Activated effector memory CD4-positive, alpha-beta T cell treated with Interleukin-2 at 50 U/mL for 16 hours (primary cell): ENCODE results near the gene RBM7.
A peak's percentile ranks its signal among the peaks of the same experiment; 100 is the strongest.

ENCODE experiments used
- DNase-seq: peaks from one replicate; pipeline ENCODE4 v3.0.0-alpha.2; 2020

The RBM7 gene, protein sequence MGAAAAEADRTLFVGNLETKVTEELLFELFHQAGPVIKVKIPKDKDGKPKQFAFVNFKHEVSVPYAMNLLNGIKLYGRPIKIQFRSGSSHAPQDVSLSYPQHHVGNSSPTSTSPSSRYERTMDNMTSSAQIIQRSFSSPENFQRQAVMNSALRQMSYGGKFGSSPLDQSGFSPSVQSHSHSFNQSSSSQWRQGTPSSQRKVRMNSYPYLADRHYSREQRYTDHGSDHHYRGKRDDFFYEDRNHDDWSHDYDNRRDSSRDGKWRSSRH

DNA sequence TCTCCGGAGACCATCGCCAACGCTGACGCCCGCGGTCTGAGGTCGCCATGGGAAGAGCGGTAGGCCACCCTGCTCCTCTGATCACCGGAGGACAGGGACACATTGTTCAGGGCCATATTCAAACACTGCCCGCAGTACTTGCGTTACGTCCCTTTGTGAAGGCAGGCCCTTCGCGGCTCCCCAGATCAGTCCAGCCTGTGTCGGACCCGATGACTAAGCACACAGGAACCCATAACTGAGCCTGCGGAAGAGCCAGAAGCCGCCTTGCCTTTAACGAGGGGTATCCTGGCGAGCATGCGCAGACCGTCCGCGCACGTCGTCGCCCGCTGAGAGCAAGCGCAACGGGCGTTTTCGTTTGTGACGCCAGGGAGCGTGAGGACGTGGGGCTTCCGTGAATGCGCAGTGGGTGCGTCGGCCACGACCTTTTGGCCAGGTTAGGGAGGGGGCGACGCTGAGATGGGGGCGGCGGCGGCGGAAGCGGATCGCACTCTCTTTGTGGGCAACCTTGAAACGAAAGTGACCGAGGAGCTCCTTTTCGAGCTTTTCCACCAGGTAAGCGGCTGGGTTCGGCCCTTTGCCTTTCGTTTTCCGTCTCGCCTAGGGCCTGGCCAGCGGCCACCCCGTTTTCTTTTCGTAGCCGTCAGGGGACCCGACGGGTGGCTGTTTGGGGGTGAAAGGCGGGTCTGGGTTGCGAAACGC is at the start of gene RBM7, which contains the start of gene C11orf71:
TSS of gene RBM7 (plus strand) at position 451 of the 699 bp plus-strand sequence. CDS start at position 457, 6 bp downstream.
TSS of gene C11orf71 (minus strand) at position 296 of the 699 bp plus-strand sequence. CDS start at position 116, 180 bp downstream.
- DNase-seq, result peak; percentile 97

DNA sequence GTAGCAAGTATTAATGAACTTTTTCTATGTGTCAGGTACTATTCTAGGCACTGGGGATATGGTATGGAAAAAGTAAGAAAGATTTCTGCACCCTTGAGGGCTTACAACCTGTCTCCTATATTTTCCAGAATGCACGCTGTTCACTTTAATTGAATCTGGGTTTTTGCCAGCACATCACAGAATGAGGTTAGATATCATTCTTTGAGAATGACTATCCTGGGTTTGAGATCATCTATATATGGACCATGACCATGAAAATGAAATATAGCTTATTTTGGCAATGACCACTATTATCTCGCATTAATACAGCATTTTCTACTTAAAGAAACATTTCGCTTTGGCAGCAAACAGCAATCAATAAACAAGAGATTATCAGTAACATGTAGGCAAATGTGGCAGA is 47.0 kb upstream of the RBM7 start:
- DNase-seq, result no peak

DNA sequence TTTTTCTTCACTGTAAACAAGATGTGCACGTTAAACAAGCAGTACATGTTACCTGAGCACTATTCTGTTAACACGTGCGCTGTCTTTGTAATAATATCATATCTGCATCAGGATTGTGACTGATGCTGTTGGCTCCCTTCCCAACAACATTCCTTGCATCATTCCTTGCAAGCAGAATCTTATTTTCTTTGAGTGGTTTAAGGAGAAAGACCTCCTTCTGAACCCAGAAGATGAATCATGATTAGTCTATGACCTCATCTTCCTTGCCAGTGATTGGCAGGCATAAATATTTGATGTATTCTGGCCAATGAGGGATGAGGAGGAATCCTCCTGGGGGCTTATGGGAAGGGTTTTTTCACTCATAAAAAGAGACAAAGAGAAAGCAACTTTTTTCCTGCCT is 46.4 kb upstream of the RBM7 start:
- no peak for DNase-seq

GRCh38 chr11:114358716-114359115 is 41.8 kb upstream of the RBM7 start:
- DNase-seq, result no peak

DNA sequence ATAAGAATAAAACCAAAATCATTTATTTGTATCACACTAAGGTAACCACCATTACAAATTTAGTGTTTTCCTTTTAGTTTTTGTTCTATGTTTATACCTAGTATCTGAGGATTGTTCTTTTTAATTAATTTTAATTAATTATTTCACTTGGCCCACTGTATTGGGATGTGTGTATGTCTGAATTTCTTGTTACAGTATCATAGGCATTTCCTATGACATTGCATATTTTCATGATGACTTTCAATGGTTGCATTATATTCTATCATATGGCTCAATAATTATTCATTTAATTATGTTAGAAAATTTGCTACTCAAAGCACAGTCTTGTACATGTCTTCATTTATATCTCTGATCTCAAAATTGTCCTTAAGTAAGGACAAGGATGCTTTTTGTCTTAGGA is 41.1 kb upstream of the RBM7 start:
- no peak for DNase-seq

- DNase-seq, result no peak
Observed at GRCh38 chr11:114362326-114362725, 38.1 kb upstream of the RBM7 start.

- no peak for DNase-seq
Observed at GRCh38 chr11:114362958-114363357, 37.5 kb upstream of the RBM7 start.

- DNase-seq, result no peak
Observed at GRCh38 chr11:114366331-114367243, 33.9 kb upstream of the RBM7 start.

- no peak for DNase-seq
Observed at GRCh38 chr11:114367244-114367957, 33.1 kb upstream of the RBM7 start.

DNA sequence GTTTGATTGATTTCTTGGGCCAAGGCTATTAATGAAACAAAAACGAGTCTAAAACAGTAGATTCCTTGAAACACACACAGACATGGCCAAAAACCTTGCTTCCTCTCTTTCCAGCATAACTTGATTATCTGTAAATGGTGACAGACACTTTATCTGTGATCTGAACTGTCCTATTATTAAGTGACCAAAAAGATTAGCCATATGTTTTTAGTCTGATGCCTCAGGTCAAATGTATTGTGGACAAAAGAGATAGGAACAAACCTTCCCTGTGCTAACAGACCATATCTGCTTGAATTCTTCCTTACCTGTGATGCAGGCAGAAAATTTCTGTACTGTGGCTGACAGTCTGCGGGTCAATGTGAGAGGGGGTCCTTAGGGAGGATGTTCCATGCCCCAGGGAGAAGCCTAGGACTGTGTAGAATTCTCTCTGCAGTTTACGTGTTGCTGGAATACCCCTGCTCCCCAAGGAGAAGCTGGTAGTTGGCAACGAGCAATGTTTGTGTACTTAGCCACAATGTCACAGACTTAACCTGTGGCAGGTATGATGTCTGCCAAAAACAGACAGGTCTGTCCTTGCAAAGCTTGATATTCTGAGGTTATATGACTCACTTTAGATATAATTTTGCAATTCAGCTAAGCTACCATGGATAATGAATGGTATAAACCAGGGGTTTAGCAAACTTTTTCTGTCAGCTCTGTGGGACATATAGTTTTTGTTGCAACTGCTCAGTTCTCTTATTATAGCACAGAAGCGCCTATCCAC is 31.4 kb upstream of the RBM7 start:
- DNase-seq, result no peak

DNA sequence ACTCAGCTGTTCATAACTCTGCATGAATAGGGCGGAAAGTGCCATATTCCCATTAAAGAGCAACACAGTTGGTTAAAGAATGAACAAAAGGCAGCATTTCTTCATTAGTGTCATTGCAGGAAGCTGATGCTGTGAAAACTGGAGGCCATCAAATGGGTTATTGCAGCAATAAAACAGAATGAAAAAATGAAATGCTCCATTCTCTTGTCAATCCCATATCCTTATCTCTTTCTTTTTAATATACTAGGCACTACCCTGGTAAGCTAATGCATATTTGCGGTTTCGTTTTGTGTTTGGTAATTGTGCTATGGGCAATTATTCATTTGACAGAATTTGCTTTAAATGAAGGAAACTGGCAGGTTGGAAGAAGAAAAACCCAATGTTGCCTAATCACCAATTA is 25.4 kb upstream of the RBM7 start:
- DNase-seq, result no peak

DNA sequence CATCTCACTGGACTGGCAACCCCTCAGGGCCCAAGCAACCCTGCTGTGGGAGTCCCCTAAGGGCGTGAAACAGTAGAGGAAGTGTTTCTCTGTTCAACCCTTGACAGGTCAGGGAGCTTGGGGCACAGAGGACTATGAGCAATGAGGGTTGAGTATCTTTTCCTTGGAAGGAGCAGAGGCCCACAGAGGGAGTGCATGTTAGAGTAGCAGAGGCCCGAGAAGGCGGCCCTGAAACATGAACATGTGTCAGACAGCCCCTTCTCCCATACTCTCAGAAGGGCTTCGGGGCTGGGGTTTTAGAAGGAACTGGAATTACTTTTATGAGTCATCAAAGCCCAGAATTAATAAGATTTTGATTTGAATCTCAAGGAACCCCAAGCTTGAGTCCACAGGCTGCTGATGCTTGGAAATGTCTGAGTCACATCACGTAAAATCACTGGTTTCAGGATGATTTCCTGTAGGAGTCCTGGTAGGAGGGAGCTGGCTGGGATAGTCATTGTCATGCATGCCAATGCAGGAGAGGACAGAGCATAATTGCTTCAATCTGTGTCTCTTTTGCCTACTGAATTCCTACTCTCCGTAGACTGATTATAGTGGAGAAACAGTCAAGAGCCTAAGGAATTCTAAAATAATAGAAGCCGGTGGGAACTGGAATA is 22.7 kb upstream of the RBM7 start:
- DNase-seq, result no peak

GRCh38 chr11:114379394-114380069 is 20.9 kb upstream of the RBM7 start:
- no peak for DNase-seq

DNA sequence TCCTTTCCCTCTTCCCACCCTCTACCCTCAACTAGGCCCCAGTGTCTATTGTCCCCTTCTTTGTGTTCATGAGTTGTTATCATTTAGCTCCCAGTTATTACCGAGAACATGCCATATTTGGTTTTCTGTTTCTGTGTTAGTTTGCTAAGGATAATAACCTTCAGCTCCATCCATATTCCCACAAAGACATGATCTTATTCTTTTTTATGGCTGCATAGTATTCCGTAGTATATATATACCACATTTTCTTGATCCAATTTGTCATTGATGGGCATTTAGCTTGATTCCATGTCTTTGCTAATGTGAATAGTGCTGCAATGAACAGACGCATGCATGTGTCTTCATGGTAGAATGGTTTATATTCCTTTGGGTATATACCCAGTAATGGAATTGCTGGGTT is 18.0 kb upstream of the RBM7 start:
- DNase-seq, result no peak

GRCh38 chr11:114384487-114384886 is 16.0 kb upstream of the RBM7 start:
- DNase-seq, result no peak

DNA sequence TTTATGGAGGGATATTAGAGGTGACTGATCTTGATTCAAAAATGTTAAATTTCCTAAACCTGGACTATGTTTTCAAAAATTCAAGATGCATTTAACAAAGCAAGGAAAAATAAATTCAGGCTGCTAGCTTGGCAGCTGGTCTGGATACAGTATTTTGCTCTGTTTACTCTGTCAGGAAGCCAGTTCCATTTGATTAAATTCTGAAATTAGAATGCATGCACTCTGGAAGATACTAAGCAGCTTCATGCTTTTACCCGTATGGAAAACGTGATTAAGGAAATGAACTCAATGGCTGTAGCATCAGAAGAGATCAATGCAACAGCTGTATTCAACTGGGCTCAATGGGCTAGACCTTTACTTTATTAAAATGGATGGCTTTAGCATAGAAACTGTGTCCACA is 14.3 kb upstream of the RBM7 start:
- no peak for DNase-seq

- no peak for DNase-seq
Observed at GRCh38 chr11:114386545-114386944, 13.9 kb upstream of the RBM7 start.

- no peak for DNase-seq
Observed at GRCh38 chr11:114392735-114393667, 7.5 kb upstream of the RBM7 start.

- no peak for DNase-seq
Observed at GRCh38 chr11:114395736-114396135, 4.7 kb upstream of the RBM7 start.

- DNase-seq, result no peak
Observed at GRCh38 chr11:114396916-114397315, 3.5 kb upstream of the RBM7 start.
